GM23248 (cell line): Measurements from ENCODE around the gene AVL9. TPM values are rescaled to one million over a fixed set of nuclear protein-coding genes. Genes with fewer than 3 reads are reported as not detected.

Source experiments
- DNase-seq: peaks from one replicate; pipeline ENCODE4 v3.0.0-alpha.2; 2015
- H2AFZ ChIP-seq: fragments of 200-600 bp; sonication (generic); 2 replicates; pipeline ENCODE4 v1.6.1; 2016; ENCODE audit warnings: antibody characterized with exemption
- H3F3A ChIP-seq: fragments of 200-600 bp; sonication (generic); 2 replicates; pipeline ENCODE4 v1.6.1; 2016; ENCODE audit warnings: mild to moderate bottlenecking, antibody characterized with exemption, mixed run types; ENCODE audit not compliant: insufficient read depth
- H3K27ac ChIP-seq: fragments of 200-600 bp; sonication (generic); 2 replicates; pipeline ENCODE4 v1.5.1; 2016; ENCODE audit warnings: mild to moderate bottlenecking
- H3K27me3 ChIP-seq: fragments of 200-600 bp; sonication (generic); replicated peaks from 2 replicates; pipeline ENCODE4 v1.6.1; 2016; ENCODE audit warnings: mild to moderate bottlenecking; ENCODE audit not compliant: insufficient read depth
- H3K36me3 ChIP-seq: fragments of 200-600 bp; sonication (generic); 2 replicates; pipeline ENCODE4 v1.6.1; 2016; ENCODE audit warnings: low read depth, mild to moderate bottlenecking
- H3K4me1 ChIP-seq: fragments of 200-600 bp; sonication (generic); 2 replicates; pipeline ENCODE4 v1.6.1; 2016; ENCODE audit warnings: mild to moderate bottlenecking; ENCODE audit not compliant: insufficient read depth
- H3K4me2 ChIP-seq: fragments of 200-600 bp; sonication (generic); one replicate; pipeline ENCODE4 v1.6.1; 2016; ENCODE audit warnings: mild to moderate bottlenecking; ENCODE audit not compliant: unreplicated experiment
- H3K4me3 ChIP-seq: fragments of 200-600 bp; sonication (generic); 2 replicates; pipeline ENCODE4 v1.5.1; 2016; ENCODE audit warnings: mild to moderate bottlenecking
- H3K79me2 ChIP-seq: fragments of 200-600 bp; sonication (generic); 2 replicates; pipeline ENCODE4 v1.6.1; 2016; ENCODE audit warnings: mild to moderate bottlenecking; ENCODE audit not compliant: insufficient read depth
- H3K9ac ChIP-seq: fragments of 200-600 bp; sonication (generic); 2 replicates; pipeline ENCODE4 v1.6.1; 2016; ENCODE audit warnings: mild to moderate bottlenecking
- H3K9me2 ChIP-seq: fragments of 200-600 bp; sonication (generic); 2 replicates; pipeline ENCODE4 v1.6.1; 2016; ENCODE audit warnings: mixed run types, mild to moderate bottlenecking, moderate library complexity; ENCODE audit not compliant: insufficient read depth
- H3K9me3 ChIP-seq: fragments of 200-600 bp; sonication (generic); one replicate; pipeline ENCODE4 v1.6.1; 2017; ENCODE audit warnings: low read depth
- H4K20me1 ChIP-seq: fragments of 200-600 bp; sonication (generic); 2 replicates; pipeline ENCODE4 v1.6.0; 2016; ENCODE audit not compliant: insufficient read depth
- EZH2 ChIP-seq: fragments of 200-600 bp; sonication (generic); IDR thresholded peaks from 2 replicates; pipeline ENCODE4 v1.6.1; 2018; ENCODE audit warnings: antibody characterized with exemption, mild to moderate bottlenecking; ENCODE audit not compliant: insufficient read depth, poor library complexity, severe bottlenecking
- EZH2phosphoT487 ChIP-seq: fragments of 200-600 bp; sonication (generic); IDR thresholded peaks from 2 replicates; pipeline ENCODE4 v1.6.1; 2018; ENCODE audit warnings: antibody characterized with exemption, moderate library complexity, mild to moderate bottlenecking, low read depth; ENCODE audit not compliant: insufficient read depth
- WGBS, 2 experiments: methylation state at CpG; one replicate each; pipeline ENCODE4 v1.1.6; 2015 to 2017; ENCODE audit warnings: low lambda C conversion rate in 2 of 2, low coverage in 1 of 2; ENCODE audit errors: missing lambda C conversion rate in 2 of 2; 5-methylcytosine and 5-hydroxymethylcytosine counted together
- in situ Hi-C: fragments of 300-500 bp; cut with MboI; formaldehyde crosslinking; loops from 2 replicates; pipeline ENCODE4 v1.15.0; 2020
- polyA plus RNA-seq: library from polyadenylated mRNA; unstranded; fragments of >200 nt; fragmentation: Nextera tagmentation; extraction: Ambion mirVana; gene quantifications from 2 replicates; pipeline ENCODE4 v1.2.1, GENCODE V29; 2016
- total RNA-seq: library from RNA; depleted of rRNA; stranded (reverse); fragments of >200 nt; shearing (Covaris generic); gene quantifications from 2 replicates; pipeline ENCODE4 v1.2.3, GENCODE V29; 2014; rRNA removed

The AVL9 gene
- total RNA-seq, result 12.0 and 13.3 TPM in 2 replicates
- 5.1 and 7.2 TPM in 2 replicates for polyA plus RNA-seq

GRCh38 chr7:32495298-32496051 lies at the start of gene AVL9:
TSS of gene AVL9 (plus strand) at chr7:32495489. CDS start at chr7:32495710, 221 bp downstream.
- H3K27me3 ChIP-seq, result no peaks in the 10 kb centered on the region
- no peaks in the 10 kb centered on the region for H3K9me3 ChIP-seq
- H4K20me1 ChIP-seq, result no peaks in the 10 kb centered on the region
- H3K27ac ChIP-seq, result peak within 1 kb of the TSS; percentile 82
- peak within 1 kb of the TSS; percentile 95 for H3K9ac ChIP-seq
- H3K4me3 ChIP-seq, result peak within 1 kb of the TSS; percentile 86
- 1 to 2% methylated on average over 46 to 47 of the region's 67 CpGs for WGBS, 2 experiments
- peak within 1 kb of the TSS; percentile 90 for H3K4me2 ChIP-seq
- peak within 1 kb of the TSS; percentile 95 for H2AFZ ChIP-seq
- in situ Hi-C loops, result loop anchor here (25.0 kb wide), 1 partner anchor 733 kb away; no protein-coding TSS in a partner anchor
- peaks cover 13% of the 10 kb centered on the region for H3K4me1 ChIP-seq
- TF ChIP-seq EZH2phosphoT487, result no peak
- no peak for TF ChIP-seq EZH2
- peaks cover 25% of the 10 kb centered on the region for H3F3A ChIP-seq
- DNase-seq, result peak; percentile 99
- 0 out of 2 replicates have a peak, but pooled peaks cover 5% of the 10 kb centered on the region for H3K36me3 ChIP-seq
- no peaks in the 10 kb centered on the region for H3K9me2 ChIP-seq
- H3K79me2 ChIP-seq, result peaks cover 60% of the 10 kb centered on the region

- Histone ChIP-seq H3K27ac (no peak overlapping the region), H4K20me1 (no peaks in the 10 kb centered on the region), H2AFZ (no peak overlapping the region), H3K9ac (no peak overlapping the region), H3F3A (no peaks in the 10 kb centered on the region), H3K4me3 (no peak overlapping the region), H3K9me3 (no peaks in the 10 kb centered on the region), H3K27me3 (no peaks in the 10 kb centered on the region), H3K4me2 (no peak overlapping the region), H3K4me1 (no peaks in the 10 kb centered on the region), H3K79me2 (no peaks in the 10 kb centered on the region), H3K36me3 (no peaks in the 10 kb centered on the region), H3K9me2 (no peaks in the 10 kb centered on the region)
- no peak for DNase-seq
- in situ Hi-C loops, result no loop called here
- 8 to 9% methylated on average over 2 of the region's 2 CpGs for WGBS, 2 experiments
- TF ChIP-seq EZH2 (no peak), EZH2phosphoT487 (no peak)
Observed at GRCh38 chr7:32447218-32447617, 48.1 kb upstream of the AVL9 start.

- Histone ChIP-seq H3K4me1 (no peaks in the 10 kb centered on the region), H3F3A (no peaks in the 10 kb centered on the region), H3K9me2 (no peaks in the 10 kb centered on the region), H3K9ac (no peak overlapping the region), H3K36me3 (no peaks in the 10 kb centered on the region), H2AFZ (no peak overlapping the region), H3K79me2 (no peaks in the 10 kb centered on the region), H3K4me3 (no peak overlapping the region), H3K9me3 (no peaks in the 10 kb centered on the region), H3K4me2 (no peak overlapping the region), H4K20me1 (no peaks in the 10 kb centered on the region), H3K27ac (no peak overlapping the region), H3K27me3 (no peaks in the 10 kb centered on the region)
- in situ Hi-C loops, result no loop called here
- 16 to 20% methylated on average over 8 of the region's 8 CpGs for WGBS, 2 experiments
- no peak for DNase-seq
- TF ChIP-seq EZH2phosphoT487 (no peak), EZH2 (no peak)
Observed at GRCh38 chr7:32453341-32454011, 41.8 kb upstream of the AVL9 start.

- H3K9me3 ChIP-seq, result no peaks in the 10 kb centered on the region
- no peak for DNase-seq
- H3K4me2 ChIP-seq, result no peak overlapping the region
- H3K27me3 ChIP-seq, result no peaks in the 10 kb centered on the region
- H3K4me3 ChIP-seq, result no peak overlapping the region
- TF ChIP-seq EZH2, result no peak
- no peak for TF ChIP-seq EZH2phosphoT487
- no peaks in the 10 kb centered on the region for H3F3A ChIP-seq
- H3K79me2 ChIP-seq, result no peaks in the 10 kb centered on the region
- H3K4me1 ChIP-seq, result no peaks in the 10 kb centered on the region
- H3K9ac ChIP-seq, result no peak overlapping the region
- H4K20me1 ChIP-seq, result no peaks in the 10 kb centered on the region
- H2AFZ ChIP-seq, result no peak overlapping the region
- H3K27ac ChIP-seq, result no peak overlapping the region
- in situ Hi-C loops, result no loop called here
- no peaks in the 10 kb centered on the region for H3K36me3 ChIP-seq
- no peaks in the 10 kb centered on the region for H3K9me2 ChIP-seq
- 4 to 11% methylated on average over 3 of the region's 3 CpGs for WGBS, 2 experiments
Observed at GRCh38 chr7:32458025-32458424, 37.3 kb upstream of the AVL9 start.
